Nasal cavity respiratory epithelium epithelial cell of viscerocranial mucosa (primary cell): ENCODE results near the gene ASB2. TPM values are rescaled to one million over a fixed set of nuclear protein-coding genes. Genes with fewer than 3 reads are reported as not detected.

Experiments used
- total RNA-seq: library from RNA; depleted of rRNA; stranded (reverse); fragments of >200 nt; gene quantifications from 2 replicates; pipeline ENCODE4 v1.2.3, GENCODE V29; 2014

The ASB2 gene, protein sequence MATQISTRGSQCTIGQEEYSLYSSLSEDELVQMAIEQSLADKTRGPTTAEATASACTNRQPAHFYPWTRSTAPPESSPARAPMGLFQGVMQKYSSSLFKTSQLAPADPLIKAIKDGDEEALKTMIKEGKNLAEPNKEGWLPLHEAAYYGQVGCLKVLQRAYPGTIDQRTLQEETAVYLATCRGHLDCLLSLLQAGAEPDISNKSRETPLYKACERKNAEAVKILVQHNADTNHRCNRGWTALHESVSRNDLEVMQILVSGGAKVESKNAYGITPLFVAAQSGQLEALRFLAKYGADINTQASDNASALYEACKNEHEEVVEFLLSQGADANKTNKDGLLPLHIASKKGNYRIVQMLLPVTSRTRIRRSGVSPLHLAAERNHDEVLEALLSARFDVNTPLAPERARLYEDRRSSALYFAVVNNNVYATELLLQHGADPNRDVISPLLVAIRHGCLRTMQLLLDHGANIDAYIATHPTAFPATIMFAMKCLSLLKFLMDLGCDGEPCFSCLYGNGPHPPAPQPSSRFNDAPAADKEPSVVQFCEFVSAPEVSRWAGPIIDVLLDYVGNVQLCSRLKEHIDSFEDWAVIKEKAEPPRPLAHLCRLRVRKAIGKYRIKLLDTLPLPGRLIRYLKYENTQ
- total RNA-seq, result under 0.01 and 0.43 TPM in 2 replicates

DNA sequence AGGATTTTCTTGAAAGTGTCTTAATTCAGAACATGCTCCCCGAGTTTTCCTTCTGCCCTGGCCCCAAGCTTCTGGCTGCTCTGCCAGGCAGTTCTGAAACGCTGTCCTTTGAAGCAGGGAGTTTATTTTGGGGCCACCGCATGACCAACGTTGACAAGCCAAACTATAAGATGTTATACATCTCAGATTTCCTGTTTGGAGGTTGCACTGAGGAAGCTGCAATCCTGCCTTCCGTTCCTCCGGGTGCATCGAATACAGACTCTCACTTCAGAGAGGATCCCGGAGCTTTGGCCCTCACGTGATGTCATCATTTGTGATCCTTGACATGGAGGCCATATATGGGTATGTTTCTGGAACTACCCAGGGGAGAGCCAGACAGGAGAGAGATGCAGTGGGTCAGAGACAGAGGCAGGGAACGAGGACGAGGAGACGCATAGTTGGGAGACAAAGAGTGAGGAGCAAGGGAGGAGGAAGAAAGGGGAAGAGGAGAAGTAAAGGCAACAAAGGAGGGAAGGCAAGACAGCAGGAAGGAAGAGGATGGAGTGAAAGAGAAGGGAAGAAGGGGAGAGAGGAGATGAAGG, at the start of gene ASB2:
Gene ASB2, minus strand, starts transcription at position 94 of the 581 bp plus-strand sequence. CDS start 12,031 bp downstream, outside the sequence.

DNA sequence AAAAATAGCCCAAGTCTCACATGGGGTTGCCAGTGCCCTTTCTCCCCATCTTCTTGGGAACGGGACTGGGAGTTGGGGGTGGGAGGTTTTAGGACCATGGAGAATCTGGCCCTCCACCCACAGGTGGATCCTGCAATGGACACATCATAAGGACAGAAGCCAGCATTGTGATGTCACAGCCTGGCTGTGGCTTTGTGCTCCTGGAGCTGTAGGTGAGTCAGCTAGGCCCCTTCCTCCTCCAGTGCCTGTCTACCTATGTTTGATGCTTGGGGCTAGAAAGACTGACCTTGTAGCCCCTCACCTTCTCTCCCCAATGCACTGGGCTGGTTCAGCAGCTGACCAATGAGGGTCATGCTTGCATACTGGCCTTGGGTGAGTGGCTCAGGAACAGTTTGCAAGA, 20.7 kb upstream of the ASB2 start, which contains the start of gene CCDC197:
Gene CCDC197, plus strand, starts transcription at position 220 of the 400 bp plus-strand sequence. CDS start 831 bp downstream, outside the sequence.

DNA sequence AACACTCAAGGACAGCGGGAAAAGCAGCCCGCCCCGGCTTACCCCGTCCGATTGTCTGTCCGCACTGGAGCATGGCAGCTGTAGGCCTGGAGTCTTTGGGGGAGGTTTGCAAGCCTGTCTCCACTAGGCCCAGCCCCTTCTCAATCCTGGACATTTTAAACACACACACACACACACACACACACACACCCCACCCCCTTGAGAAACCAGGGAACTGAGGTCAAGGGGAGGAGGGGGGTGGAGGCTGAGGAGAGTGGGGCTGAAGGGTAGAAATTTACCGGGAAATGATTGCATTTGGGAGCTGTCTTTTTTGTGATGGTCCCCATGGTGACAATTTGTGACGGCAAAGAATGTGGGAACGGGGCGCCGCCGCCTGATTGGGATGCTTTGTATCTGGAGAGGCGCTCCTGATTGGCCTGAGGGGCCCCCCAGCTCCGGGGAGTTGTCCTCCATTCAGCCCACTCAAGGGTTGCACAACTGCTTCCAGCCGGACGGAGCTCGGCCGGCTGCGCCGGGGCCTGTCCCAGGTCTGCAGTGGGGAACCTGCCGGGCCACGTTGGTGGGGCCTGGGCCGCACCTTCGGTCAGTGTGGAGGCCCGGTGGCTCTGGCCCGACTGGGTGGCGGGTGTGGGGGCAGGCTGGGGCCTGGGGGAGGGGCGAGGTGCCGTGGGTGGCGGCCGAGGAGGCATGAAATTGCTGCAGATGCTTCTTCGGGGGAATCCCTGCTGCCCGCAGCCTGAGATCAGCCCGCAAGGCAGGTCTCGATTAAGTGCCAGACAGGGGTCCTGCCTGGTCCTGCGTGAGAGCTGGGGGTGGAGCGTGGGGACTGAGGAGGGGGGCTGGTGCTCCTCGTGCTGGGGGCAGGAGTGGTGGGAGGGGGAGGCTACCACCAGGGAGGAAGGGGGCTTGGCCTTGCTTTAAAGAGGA, 49.2 kb downstream of the ASB2 start, which contains the start of gene FAM181A:
Gene FAM181A, plus strand, starts transcription at position 472 of the 927 bp plus-strand sequence. CDS start 942 bp downstream, outside the sequence.

Other genes with a start within 250 kb of the ASB2 start
- under 0.01 TPM in 1 of 2 replicates, not detected in the other for gene PRIMA1, start 188.1 kb downstream of the ASB2 start, total RNA-seq
- gene FAM181A, start 49.2 kb downstream of the ASB2 start, total RNA-seq, result not detected in 2 replicates
- not detected in 2 replicates for gene CCDC197, start 20.7 kb upstream of the ASB2 start, total RNA-seq
- gene OTUB2, start 49.8 kb upstream of the ASB2 start, total RNA-seq, result 2.7 and 4.2 TPM in 2 replicates
- gene DDX24, start 104.6 kb upstream of the ASB2 start, total RNA-seq, result 83.7 and 160 TPM in 2 replicates
- 5.0 and 9.2 TPM in 2 replicates for gene IFI27L1, start 104.7 kb upstream of the ASB2 start, total RNA-seq
- 41.1 and 53.0 TPM in 2 replicates for gene IFI27, start 134.2 kb upstream of the ASB2 start, total RNA-seq
- gene IFI27L2, start 153.0 kb upstream of the ASB2 start, total RNA-seq, result 39.5 and 43.1 TPM in 2 replicates
- gene PPP4R4, start 197.8 kb upstream of the ASB2 start, total RNA-seq, result 15.9 and 17.4 TPM in 2 replicates